Neuronal stem cell (in vitro differentiated cells): ENCODE measurements around the gene DNAJB2.

ENCODE experiments used
- DNase-seq: peaks from one replicate; pipeline ENCODE4 v3.0.0-alpha.2; 2013; ENCODE audit warnings: low spot score
- H2AFZ ChIP-seq: one replicate; pipeline ENCODE4 v1.6.1; 2013; ENCODE audit warnings: mild to moderate bottlenecking, low read length, inconsistent platforms
- H2AK5ac ChIP-seq: 2 replicates; pipeline ENCODE4 v1.6.1; 2013; ENCODE audit warnings: low read depth, mild to moderate bottlenecking, inconsistent platforms, low read length, moderate library complexity, mixed read lengths
- H2BK120ac ChIP-seq: 2 replicates; pipeline ENCODE4 v1.6.1; 2013; ENCODE audit warnings: low read depth, mild to moderate bottlenecking, inconsistent platforms, low read length, moderate library complexity, mixed read lengths
- H2BK12ac ChIP-seq: one replicate; pipeline ENCODE4 v1.6.1; 2013; ENCODE audit warnings: low read length, inconsistent platforms
- H2BK15ac ChIP-seq: 2 replicates; pipeline ENCODE4 v1.6.1; 2013; ENCODE audit warnings: mild to moderate bottlenecking, low read length, inconsistent platforms, mixed read lengths
- H2BK5ac ChIP-seq: one replicate; pipeline ENCODE4 v1.6.1; 2013; ENCODE audit warnings: inconsistent platforms, mild to moderate bottlenecking, low read length, moderate library complexity
- H3K14ac ChIP-seq: one replicate; pipeline ENCODE4 v1.6.1; 2013; ENCODE audit warnings: low read length, inconsistent platforms
- H3K18ac ChIP-seq: 2 replicates; pipeline ENCODE4 v1.6.1; 2013; ENCODE audit warnings: low read length, inconsistent platforms
- H3K23ac ChIP-seq: 2 replicates; pipeline ENCODE4 v1.6.1; 2013; ENCODE audit warnings: low read depth, mild to moderate bottlenecking, mixed read lengths, low read length, inconsistent platforms; ENCODE audit not compliant: poor library complexity
- H3K27ac ChIP-seq: replicated peaks from 3 replicates; pipeline ENCODE4 v1.5.1; 2013; ENCODE audit warnings: low read length, inconsistent platforms
- H3K27me3 ChIP-seq, 3 experiments: 2 replicates each; pipeline ENCODE4 v1.6.1; 2013; ENCODE audit warnings: low read length in 3 of 3, mild to moderate bottlenecking in 2 of 3, inconsistent platforms in 1 of 3, low read depth in 1 of 3, mixed read lengths in 1 of 3, moderate library complexity in 1 of 3; ENCODE audit not compliant: control insufficient read depth in 3 of 3, insufficient read depth in 3 of 3
- H3K36me3 ChIP-seq, 2 donors: replicated peaks in 1 of 2; 2 replicates each; pipeline ENCODE4 v1.6.1; 2013; ENCODE audit warnings: low read length in 2 of 2; ENCODE audit not compliant: control insufficient read depth in 2 of 2, insufficient read depth in 2 of 2
- H3K4ac ChIP-seq: 2 replicates; pipeline ENCODE4 v1.6.1; 2013; ENCODE audit warnings: inconsistent platforms, mild to moderate bottlenecking, low read length, moderate library complexity
- H3K4me1 ChIP-seq, 2 donors: 1 replicate in 1 of 2; 2 replicates in 1 of 2; pipeline ENCODE4 v1.6.1; 2013; ENCODE audit warnings: low read length in 2 of 2, low read depth in 1 of 2; ENCODE audit not compliant: control insufficient read depth in 2 of 2, insufficient read depth in 1 of 2
- H3K4me2 ChIP-seq: one replicate; pipeline ENCODE4 v1.6.1; 2013; ENCODE audit warnings: mild to moderate bottlenecking, low read length, inconsistent platforms; ENCODE audit not compliant: insufficient read depth, poor library complexity, severe bottlenecking
- H3K4me3 ChIP-seq, 2 donors: 2 replicates each; pipeline ENCODE4 v1.5.1; 2013; ENCODE audit warnings: low read length in 2 of 2, mild to moderate bottlenecking in 2 of 2, inconsistent platforms in 1 of 2, moderate library complexity in 1 of 2
- H3K79me1 ChIP-seq: one replicate; pipeline ENCODE4 v1.6.1; 2013; ENCODE audit warnings: low read depth, mild to moderate bottlenecking, inconsistent platforms, low read length, moderate library complexity
- H3K9ac ChIP-seq: one replicate; pipeline ENCODE4 v1.6.1; 2013; ENCODE audit warnings: mild to moderate bottlenecking, low read depth, low read length, inconsistent platforms; ENCODE audit not compliant: poor library complexity
- H3K9me3 ChIP-seq, 2 donors: replicated peaks in 1 of 2; 2 replicates each; pipeline versions ENCODE3 to v1.6.1; 2013; ENCODE audit warnings: low read length in 2 of 2, mild to moderate bottlenecking in 2 of 2, inconsistent platforms in 1 of 2, low read depth in 1 of 2, mixed read lengths in 1 of 2, moderate library complexity in 1 of 2; ENCODE audit not compliant: control insufficient read depth in 2 of 2, insufficient read depth in 1 of 2
- H4K8ac ChIP-seq: one replicate; pipeline ENCODE4 v1.6.1; 2013; ENCODE audit warnings: low read depth, mild to moderate bottlenecking, inconsistent platforms, low read length, moderate library complexity
- H4K91ac ChIP-seq: one replicate; pipeline ENCODE4 v1.6.1; 2013; ENCODE audit warnings: low read length, low read depth, mild to moderate bottlenecking, inconsistent platforms; ENCODE audit not compliant: poor library complexity
- WGBS, 2 donors: extraction: QIAGEN DNeasy Blood & Tissue Kit; methylation state at CpG; one replicate each; pipeline ENCODE4 v1.1.7; 2013; ENCODE audit warnings: missing lambda C conversion rate in 2 of 2, mixed read lengths in 1 of 2; ENCODE audit not compliant: insufficient read length in 2 of 2, insufficient replicate concordance in 1 of 2; ENCODE audit errors: extremely low coverage in 2 of 2; 5-methylcytosine and 5-hydroxymethylcytosine counted together

The DNAJB2 gene

GRCh38 chr2:219300022-219300421 is 20.9 kb downstream of the DNAJB2 start:
- H2BK5ac ChIP-seq = no peak overlapping the region
- H2AK5ac ChIP-seq = peak overlapping the region; percentile 58
- no peak overlapping the region for H4K91ac ChIP-seq
- H2BK12ac ChIP-seq = no peak overlapping the region
- peak overlapping the region; percentile 82 for H3K18ac ChIP-seq
- no peak for DNase-seq
- no peaks in the 10 kb centered on the region for H3K9me3 ChIP-seq
- no peaks in the 10 kb centered on the region for H3K79me1 ChIP-seq
- no peaks in the 10 kb centered on the region for H3K36me3 ChIP-seq
- peak overlapping the region in 1 of 2 donors; percentile 25 for H3K4me3 ChIP-seq
- H3K27ac ChIP-seq = no peak overlapping the region
- no CpG with 5 or more reads among the region's 5 CpGs for WGBS, 2 donors
- peak overlapping the region; percentile 24 for H3K4me2 ChIP-seq
- peak overlapping the region; percentile 53 for H3K9ac ChIP-seq
- no peak overlapping the region for H3K14ac ChIP-seq
- H3K4me1 ChIP-seq = peaks cover 24 to 28% of the 10 kb centered on the region in 2 donors
- H2AFZ ChIP-seq = peak overlapping the region; percentile 80
- H2BK15ac ChIP-seq = peak overlapping the region; percentile 95
- no peak overlapping the region for H3K4ac ChIP-seq
- peak overlapping the region; percentile 24 for H2BK120ac ChIP-seq
- no peak overlapping the region for H3K23ac ChIP-seq
- H4K8ac ChIP-seq = no peak overlapping the region
- H3K27me3 ChIP-seq = peaks cover 0 to 36% (median 0%) of the 10 kb centered on the region in 3 experiments

- Histone ChIP-seq H2BK15ac (no peak overlapping the region), H3K18ac (peak overlapping the region; percentile 73), H4K8ac (no peak overlapping the region), H3K4me1 (peaks cover 24 to 26% of the 10 kb centered on the region in 2 donors), H3K4me2 (no peak overlapping the region), H3K27ac (no peak overlapping the region), H3K4ac (no peak overlapping the region), H3K79me1 (no peaks in the 10 kb centered on the region), H3K36me3 (no peaks in the 10 kb centered on the region), H3K27me3 (peaks cover 0 to 43% (median 4%) of the 10 kb centered on the region in 3 experiments), H3K23ac (no peak overlapping the region), H3K14ac (no peak overlapping the region), H3K9me3 (no peaks in the 10 kb centered on the region), H2BK5ac (no peak overlapping the region), H2AK5ac (no peak overlapping the region), H2BK12ac (no peak overlapping the region), H2AFZ (no peak overlapping the region), H3K4me3 (no peak overlapping the region), H4K91ac (no peak overlapping the region), H3K9ac (peak overlapping the region; percentile 26), H2BK120ac (no peak overlapping the region)
- DNase-seq = no peak
- no CpG with 5 or more reads among the region's 11 CpGs for WGBS, 2 donors
Observed at GRCh38 chr2:219302412-219302968, 23.3 kb downstream of the DNAJB2 start.

DNA sequence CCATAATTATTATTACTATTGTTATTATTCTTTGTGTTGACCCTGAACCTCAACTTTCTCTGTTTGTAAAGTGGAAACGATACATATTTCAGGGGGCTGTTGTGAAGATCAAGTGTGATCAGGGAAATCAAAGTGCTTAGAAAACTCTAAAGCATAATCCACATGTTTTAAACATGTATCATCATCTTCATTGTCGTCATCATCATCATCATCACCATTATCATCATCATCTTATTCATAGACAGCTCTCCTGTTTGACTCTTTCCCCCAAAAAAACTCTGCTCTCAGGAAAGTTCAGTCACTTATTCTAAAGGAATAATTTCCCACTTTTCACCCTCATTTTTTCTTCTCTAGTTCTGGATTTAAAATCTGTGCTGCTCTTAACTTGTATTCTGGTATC is 25.1 kb downstream of the DNAJB2 start:
- Histone ChIP-seq H3K23ac (no peak overlapping the region), H3K4me2 (no peak overlapping the region), H3K18ac (no peak overlapping the region), H2BK120ac (no peak overlapping the region), H3K36me3 (no peaks in the 10 kb centered on the region), H2AFZ (no peak overlapping the region), H3K4me3 (no peak overlapping the region), H3K14ac (no peak overlapping the region), H2AK5ac (no peak overlapping the region), H4K8ac (no peak overlapping the region), H3K4me1 (peaks cover 25 to 28% of the 10 kb centered on the region in 2 donors), H2BK15ac (no peak overlapping the region), H3K27me3 (peaks cover 0 to 47% (median 16%) of the 10 kb centered on the region in 3 experiments), H3K9ac (no peak overlapping the region), H3K4ac (no peak overlapping the region), H3K27ac (no peak overlapping the region), H2BK5ac (no peak overlapping the region), H3K79me1 (no peaks in the 10 kb centered on the region), H3K9me3 (no peaks in the 10 kb centered on the region), H4K91ac (no peak overlapping the region), H2BK12ac (no peak overlapping the region)
- no peak for DNase-seq
- WGBS, 2 donors = no CpG with 5 or more reads among the region's 2 CpGs

DNA sequence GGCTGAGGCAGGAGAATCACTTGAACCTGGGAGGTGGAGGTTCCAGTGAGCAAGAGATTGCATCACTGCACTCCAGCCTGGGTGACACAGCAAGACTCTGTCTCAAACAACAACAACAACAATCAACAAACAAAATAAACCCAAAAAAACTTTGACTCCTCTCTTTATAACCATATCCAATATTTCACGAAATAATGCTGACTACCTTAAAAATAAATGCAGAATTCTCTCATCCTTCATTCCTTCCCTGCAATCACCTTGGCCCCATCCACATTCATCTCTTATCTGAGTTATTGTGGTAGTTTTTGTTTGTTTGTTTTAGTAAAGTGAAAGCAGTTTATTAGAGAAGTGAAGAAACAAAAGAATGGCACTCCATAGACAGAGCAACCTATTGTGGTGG is 26.9 kb downstream of the DNAJB2 start:
- Histone ChIP-seq H3K4me3 (no peak overlapping the region), H3K27ac (no peak overlapping the region), H3K27me3 (peaks cover 0 to 54% (median 28%) of the 10 kb centered on the region in 3 experiments), H3K14ac (no peak overlapping the region), H3K79me1 (no peaks in the 10 kb centered on the region), H3K36me3 (no peaks in the 10 kb centered on the region), H3K4me1 (peaks cover 14 to 16% of the 10 kb centered on the region in 2 donors), H2AFZ (no peak overlapping the region), H3K9me3 (no peaks in the 10 kb centered on the region), H3K23ac (no peak overlapping the region), H3K4me2 (no peak overlapping the region), H4K8ac (no peak overlapping the region), H2BK5ac (no peak overlapping the region), H2BK15ac (no peak overlapping the region), H4K91ac (no peak overlapping the region), H3K18ac (no peak overlapping the region), H3K4ac (no peak overlapping the region), H2BK12ac (no peak overlapping the region), H2BK120ac (no peak overlapping the region), H2AK5ac (no peak overlapping the region), H3K9ac (no peak overlapping the region)
- no peak for DNase-seq
- 100% methylated on average over 1 of the region's 1 CpG for WGBS, 2 donors
